Lower lobe of right lung (tissue), 2 donors: ENCODE measurements around the gene GNAZ. TPM values are rescaled to one million over a fixed set of nuclear protein-coding genes. Genes with fewer than 3 reads are reported as not detected.
"Not testable (repeated sequence)": the region's sequence is repeated elsewhere in the genome, so short reads cannot be mapped to it uniquely, and the experiment has no call there.

Source experiments
- ATAC-seq, 2 donors: fragments of 200-7000 bp; cut with Tn5 transposase; one replicate each; pipeline ENCODE4 v1.9.1; 2020 to 2022; ENCODE audit warnings: mild to moderate bottlenecking in 2 of 2, moderate library complexity in 2 of 2
- DNase-seq: peaks from one replicate; pipeline ENCODE4 v3.0.0-alpha.2; 2020
- H3K27ac ChIP-seq: fragments of 200-600 bp; one replicate; pipeline ENCODE4 v1.8.0; 2022
- H3K27me3 ChIP-seq: fragments of 200-600 bp; one replicate; pipeline ENCODE4 v1.8.0; 2022; ENCODE audit warnings: low read depth
- H3K36me3 ChIP-seq: fragments of 200-600 bp; one replicate; pipeline ENCODE4 v1.8.0; 2022; ENCODE audit warnings: mild to moderate bottlenecking
- H3K4me1 ChIP-seq: fragments of 200-600 bp; one replicate; pipeline ENCODE4 v1.8.0; 2022
- H3K4me3 ChIP-seq: fragments of 200-600 bp; one replicate; pipeline ENCODE4 v1.8.0; 2022; ENCODE audit warnings: mild to moderate bottlenecking
- H3K9me3 ChIP-seq: fragments of 200-600 bp; one replicate; pipeline ENCODE4 v1.8.0; 2022
- intact Hi-C: fragments of 100-400 bp; cut with DNase I; formaldehyde crosslinking; loops from one replicate; pipeline ENCODE4 v1.11.0; 2022
- total RNA-seq: library from RNA; stranded (reverse); fragmentation: NEBNext Ultra II Directional; extraction: Animal tissue kit (Norgen Biotek cat#: 25700); gene quantifications from one replicate; pipeline ENCODE4 v1.2.1, GENCODE V29; 2021
- TF ChIP-seq, protein P1 (sequence below): fragments of 200-600 bp; IDR thresholded peaks from one replicate; pipeline ENCODE4 v1.8.0; 2022; ENCODE audit warnings: antibody characterized with exemption, mild to moderate bottlenecking
- donor health status: DM: no; HTN: yes; CAD: no; lungs with severe emphysema.

GNAZ gene
- total RNA-seq, 1 donor from 2014 or later: 2.4 TPM

GRCh38 chr22:23038902-23039301, 31.4 kb upstream of the GNAZ start:
- no peak overlapping the region for H3K27ac ChIP-seq
- H3K36me3 ChIP-seq: no peaks in the 10 kb centered on the region
- peaks cover 22% of the 10 kb centered on the region for H3K27me3 ChIP-seq
- intact Hi-C loops: no loop called here
- TF ChIP-seq, protein P1, sequence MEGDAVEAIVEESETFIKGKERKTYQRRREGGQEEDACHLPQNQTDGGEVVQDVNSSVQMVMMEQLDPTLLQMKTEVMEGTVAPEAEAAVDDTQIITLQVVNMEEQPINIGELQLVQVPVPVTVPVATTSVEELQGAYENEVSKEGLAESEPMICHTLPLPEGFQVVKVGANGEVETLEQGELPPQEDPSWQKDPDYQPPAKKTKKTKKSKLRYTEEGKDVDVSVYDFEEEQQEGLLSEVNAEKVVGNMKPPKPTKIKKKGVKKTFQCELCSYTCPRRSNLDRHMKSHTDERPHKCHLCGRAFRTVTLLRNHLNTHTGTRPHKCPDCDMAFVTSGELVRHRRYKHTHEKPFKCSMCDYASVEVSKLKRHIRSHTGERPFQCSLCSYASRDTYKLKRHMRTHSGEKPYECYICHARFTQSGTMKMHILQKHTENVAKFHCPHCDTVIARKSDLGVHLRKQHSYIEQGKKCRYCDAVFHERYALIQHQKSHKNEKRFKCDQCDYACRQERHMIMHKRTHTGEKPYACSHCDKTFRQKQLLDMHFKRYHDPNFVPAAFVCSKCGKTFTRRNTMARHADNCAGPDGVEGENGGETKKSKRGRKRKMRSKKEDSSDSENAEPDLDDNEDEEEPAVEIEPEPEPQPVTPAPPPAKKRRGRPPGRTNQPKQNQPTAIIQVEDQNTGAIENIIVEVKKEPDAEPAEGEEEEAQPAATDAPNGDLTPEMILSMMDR: no peak
- ATAC-seq (no peak), DNase-seq (no peak)
- no peaks in the 10 kb centered on the region for H3K9me3 ChIP-seq
- no peaks in the 10 kb centered on the region for H3K4me1 ChIP-seq
- H3K4me3 ChIP-seq: no peak overlapping the region

DNA sequence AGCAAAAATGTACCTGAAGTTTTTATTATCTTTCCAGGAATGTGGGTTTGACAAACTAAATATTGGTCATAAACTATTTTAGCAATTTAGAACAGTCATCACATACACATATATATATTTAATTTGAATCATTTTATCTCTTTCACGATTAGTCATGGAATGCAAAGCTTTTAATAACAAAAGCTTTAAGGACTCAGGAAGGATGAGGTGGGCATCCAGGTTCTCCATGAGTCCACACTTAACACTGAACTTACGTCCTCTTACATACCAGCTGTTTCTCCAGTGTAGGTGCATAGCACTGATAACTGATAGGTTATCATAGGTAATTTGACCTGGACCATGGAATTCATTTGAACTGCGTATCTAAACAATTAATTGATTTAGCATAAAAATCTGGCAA, 28.1 kb upstream of the GNAZ start:
- no peaks in the 10 kb centered on the region for H3K36me3 ChIP-seq
- peaks cover 21% of the 10 kb centered on the region for H3K27me3 ChIP-seq
- no peak for ATAC-seq
- no peak overlapping the region for H3K4me3 ChIP-seq
- TF ChIP-seq, protein P1: no peak
- H3K27ac ChIP-seq: no peak overlapping the region
- no peaks in the 10 kb centered on the region for H3K4me1 ChIP-seq
- intact Hi-C loops: no loop called here
- H3K9me3 ChIP-seq: peaks cover 6% of the 10 kb centered on the region
- no peak for DNase-seq

GRCh38 chr22:23044570-23044969, 25.7 kb upstream of the GNAZ start:
- Histone ChIP-seq H3K27ac (no peak overlapping the region), H3K27me3 (peaks cover 7% of the 10 kb centered on the region), H3K4me3 (no peak overlapping the region), H3K9me3 (peaks cover 6% of the 10 kb centered on the region), H3K36me3 (no peaks in the 10 kb centered on the region), H3K4me1 (no peaks in the 10 kb centered on the region)
- intact Hi-C loops: no loop called here
- TF ChIP-seq, protein P1: no peak
- ATAC-seq (no peak), DNase-seq (no peak)

DNA sequence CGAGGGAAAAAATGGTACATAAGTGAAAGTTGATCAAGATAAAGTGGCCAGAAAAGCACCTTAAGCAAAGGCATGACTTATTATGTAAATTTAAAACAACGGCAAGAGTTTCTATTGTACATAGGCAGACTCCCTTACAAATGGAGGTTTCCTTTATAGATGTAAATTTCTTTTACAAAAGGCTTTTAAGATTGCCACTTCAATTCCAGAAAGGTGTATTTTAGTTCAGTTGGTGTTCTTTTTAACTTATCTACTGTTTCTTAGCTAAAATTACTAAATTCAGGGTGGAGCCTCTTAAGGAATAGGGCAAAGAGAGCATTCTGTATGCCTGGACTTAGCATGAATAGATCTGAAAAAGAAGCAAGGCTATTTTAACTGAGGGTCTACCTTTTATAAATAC, 24.9 kb upstream of the GNAZ start:
- DNase-seq (no peak), ATAC-seq (no peak)
- intact Hi-C loops: no loop called here
- H3K27me3 ChIP-seq: peaks cover 7% of the 10 kb centered on the region
- H3K36me3 ChIP-seq: no peaks in the 10 kb centered on the region
- no peaks in the 10 kb centered on the region for H3K4me1 ChIP-seq
- no peak overlapping the region for H3K27ac ChIP-seq
- TF ChIP-seq, protein P1: no peak
- H3K9me3 ChIP-seq: peaks cover 6% of the 10 kb centered on the region
- no peak overlapping the region for H3K4me3 ChIP-seq

- no peak for ATAC-seq
- DNase-seq: no peak
- Histone ChIP-seq H3K27ac (no peak overlapping the region), H3K36me3 (no peaks in the 10 kb centered on the region), H3K9me3 (peaks cover 6% of the 10 kb centered on the region), H3K4me3 (no peak overlapping the region), H3K27me3 (peaks cover 4% of the 10 kb centered on the region), H3K4me1 (no peaks in the 10 kb centered on the region)
- intact Hi-C loops: no loop called here
- TF ChIP-seq, protein P1: no peak
These were observed 23.1 kb upstream of the GNAZ start for GRCh38 chr22:23047265-23047664.

DNA sequence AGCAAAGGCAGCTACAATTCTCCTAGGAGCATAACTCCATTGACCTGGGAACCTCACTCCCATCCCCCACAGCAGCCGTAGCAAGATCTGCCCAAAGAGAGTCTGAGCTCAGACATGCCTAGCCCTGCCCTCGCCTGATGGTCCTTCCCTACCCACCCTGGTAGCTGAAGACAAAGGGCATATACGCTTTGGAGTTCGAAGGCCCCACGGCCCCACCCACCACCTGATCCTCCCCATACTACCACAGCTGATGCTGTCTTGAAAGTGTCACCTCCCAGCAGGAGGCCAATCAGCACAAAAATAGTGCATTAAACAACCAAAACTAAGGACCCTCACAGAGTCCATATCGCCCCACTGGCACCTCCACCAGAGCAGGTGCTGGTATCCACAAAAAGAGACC, 22.6 kb upstream of the GNAZ start:
- no peaks in the 10 kb centered on the region for H3K4me1 ChIP-seq
- H3K4me3 ChIP-seq: no peak overlapping the region
- intact Hi-C loops: no loop called here
- no peak overlapping the region for H3K27ac ChIP-seq
- TF ChIP-seq, protein P1: no peak
- H3K36me3 ChIP-seq: no peaks in the 10 kb centered on the region
- no peaks in the 10 kb centered on the region for H3K27me3 ChIP-seq
- ATAC-seq: no peak
- H3K9me3 ChIP-seq: peaks cover 6% of the 10 kb centered on the region
- no peak for DNase-seq

DNA sequence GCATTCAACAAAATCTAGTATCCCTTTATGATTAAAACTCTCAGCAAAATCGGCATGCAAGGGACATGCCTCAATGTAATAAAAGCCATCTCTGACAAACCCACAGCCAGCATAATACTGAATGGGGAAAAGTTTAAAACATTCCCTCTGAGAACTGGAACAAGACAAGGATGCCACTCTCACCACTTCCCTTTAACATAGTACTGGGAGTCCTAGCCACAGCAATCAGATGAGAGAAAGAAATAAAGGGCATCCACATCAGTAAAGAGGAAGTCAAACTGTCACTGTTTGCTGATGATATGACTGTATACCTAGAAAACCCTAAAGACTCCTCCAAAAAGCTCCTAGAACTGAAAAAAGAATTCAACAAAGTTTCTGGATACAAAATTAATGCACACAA, 19.8 kb upstream of the GNAZ start:
- ATAC-seq, intact Hi-C loops, DNase-seq, H3K9me3 ChIP-seq, H3K4me1 ChIP-seq, H3K4me3 ChIP-seq, H3K27ac ChIP-seq, H3K36me3 ChIP-seq, H3K27me3 ChIP-seq: not testable (repeated sequence)
